GM12878 (cell line): ENCODE data around the gene DPY19L3. TPM values are rescaled to one million over a fixed set of nuclear protein-coding genes. Genes with fewer than 3 reads are reported as not detected.
"Not testable (repeated sequence)": the region's sequence is repeated elsewhere in the genome, so short reads cannot be mapped to it uniquely, and the experiment has no call there.

ENCODE experiments used
- ATAC-seq: fragments of 200-7000 bp; cut with Tn5 transposase; 3 replicates; pipeline ENCODE4 v1.9.1; 2020; ENCODE audit warnings: mild to moderate bottlenecking, moderate library complexity
- BruUV-seq: library from RNA; stranded (reverse); fragments of 400-500 nt; replicated peaks from 2 replicates; lab custom pipeline; 2021; lab: Mats Ljungman, UMichigan
- CTCF ChIA-PET: fragments of 300-600 bp; sonication (Branson Sonifier 250); formaldehyde crosslinking; extraction: SDS; loops from one replicate; lab custom pipeline; 2021; ENCODE audit warnings: inconsistent platforms; lab: Yijun Ruan, JAX
- POLR2A ChIA-PET: fragments of 350-600 bp; formaldehyde crosslinking; extraction: SDS; loops from one replicate; lab custom pipeline; 2021; ENCODE audit warnings: inconsistent platforms; lab: Charles Lee
- RAD21 ChIA-PET: fragments of 300-600 bp; sonication (Branson Sonifier 250); formaldehyde crosslinking; loops from one replicate; lab custom pipeline; 2023; ENCODE audit warnings: antibody characterized with exemption; ENCODE audit not compliant: unreplicated experiment; lab: Charles Lee
- SMC1A ChIA-PET: fragments of 300-600 bp; sonication (Branson Sonifier 250); formaldehyde crosslinking; loops from one replicate; lab custom pipeline; 2023; ENCODE audit not compliant: unreplicated experiment, uncharacterized antibody; lab: Charles Lee
- DNase-seq: peaks from one replicate; pipeline ENCODE4 v3.0.0-alpha.2; 2011; ENCODE audit warnings: low read depth, low spot score
- FAIRE-seq: peaks from 3 replicates; lab custom pipeline; 2011; peaks lifted over from hg19 to GRCh38; lab: Jason Lieb, UNC
- H2AFZ ChIP-seq: 2 replicates; pipeline ENCODE4 v1.6.0; 2011; ENCODE audit warnings: low read depth, low read length, control low read depth; ENCODE audit not compliant: control insufficient read depth
- H3K27ac ChIP-seq: 2 replicates; pipeline ENCODE4 v1.5.1; 2011; ENCODE audit warnings: control low read depth; ENCODE audit not compliant: control insufficient read depth, insufficient read depth
- H3K27me3 ChIP-seq, 2 experiments: replicated peaks in 1 of 2; 2 replicates each; pipeline versions ENCODE4 v1.6.0 to v1.6.1; 2011; ENCODE audit warnings: low read length in 1 of 2; ENCODE audit not compliant: control insufficient read depth in 2 of 2, insufficient read depth in 2 of 2
- H3K36me3 ChIP-seq, 2 experiments: 2 replicates each; pipeline ENCODE4 v1.5.1; 2011; ENCODE audit warnings: low read length in 1 of 2; ENCODE audit not compliant: control insufficient read depth in 2 of 2, insufficient read depth in 2 of 2
- H3K4me1 ChIP-seq: 2 replicates; pipeline ENCODE4 v1.6.1; 2011; ENCODE audit warnings: mild to moderate bottlenecking, low read length, moderate library complexity, mixed read lengths; ENCODE audit not compliant: control insufficient read depth, insufficient read depth
- H3K4me2 ChIP-seq: 2 replicates; pipeline ENCODE4 v1.6.0; 2011; ENCODE audit warnings: control low read depth; ENCODE audit not compliant: control insufficient read depth, insufficient read depth
- H3K4me3 ChIP-seq: fragments of 200-600 bp; sonication (generic); 2 replicates; pipeline ENCODE4 v1.5.1; 2016
- H3K79me2 ChIP-seq: 2 replicates; pipeline ENCODE4 v1.6.0; 2011; ENCODE audit warnings: low read length; ENCODE audit not compliant: control insufficient read depth, insufficient read depth
- H3K9ac ChIP-seq: 2 replicates; pipeline ENCODE4 v1.8.0; 2011; ENCODE audit warnings: low read length, control low read depth, mixed read lengths; ENCODE audit not compliant: control insufficient read depth, insufficient read depth
- H3K9me3 ChIP-seq: replicated peaks from 3 replicates; pipeline ENCODE4 v1.5.1; 2011; ENCODE audit warnings: mild to moderate bottlenecking, low read length; ENCODE audit not compliant: control insufficient read depth, insufficient read depth
- H4K20me1 ChIP-seq: 2 replicates; pipeline ENCODE4 v1.6.0; 2011; ENCODE audit not compliant: control insufficient read depth, insufficient read depth
- POLR2AphosphoS5 ChIP-seq: IDR thresholded peaks from 2 replicates; pipeline ENCODE4 v1.6.1; 2011; ENCODE audit warnings: mild to moderate bottlenecking, low read length, inconsistent platforms
- WGBS: methylation state at CpG from one replicate; pipeline ENCODE4 v1.1.6; 2016; ENCODE audit warnings: low lambda C conversion rate; ENCODE audit not compliant: insufficient replicate concordance, insufficient coverage; ENCODE audit errors: missing lambda C conversion rate; 5-methylcytosine and 5-hydroxymethylcytosine counted together
- in situ Hi-C: fragments of 300-500 bp; cut with MboI; formaldehyde crosslinking; loops from 9 replicates; pipeline ENCODE4 v1.14.3; 2018; ENCODE audit warnings: mixed read lengths
- intact Hi-C: fragments of 100-400 bp; cut with micrococcal nuclease; formaldehyde crosslinking; loops from one replicate; pipeline ENCODE4 v1.14.2; 2022; ENCODE audit not compliant: unreplicated experiment
- polyA plus RNA-seq, 11 experiments: library from polyadenylated mRNA; depleted of rRNA in 4 of 11; unstranded in 6 of 11; stranded (reverse) in 5 of 11; fragments of >200 nt; fragmentation: Nextera tagmentation in 4 of 11; fragmentation: Illumina TruSeq in 1 of 11; extraction: Ambion mirVana in 4 of 11; extraction: Trizol in 1 of 11; gene quantifications; 1 replicate in 1 of 11; 2 replicates in 10 of 11; pipeline versions ENCODE4 v1.2.1 to v1.2.3, GENCODE V29; 2011 to 2016; ENCODE audit warnings: inconsistent platforms in 2 of 11, missing spikeins in 2 of 11, low read depth in 1 of 11
- total RNA-seq, 4 experiments: library from RNA; depleted of rRNA in 3 of 4; stranded (reverse); fragments of >200 nt in 3 of 4; fragmentation: Illumina TruSeq in 1 of 4; extraction: Trizol in 1 of 4; gene quantifications; 2 replicates each; pipeline versions ENCODE4 v1.2.1 to v1.2.3, GENCODE V29; 2013 to 2021

Gene DPY19L3
- total and polyA plus RNA-seq, 10 of the 15 experiments (the other 5 are each of a cell fraction or from before 2014, with no cell fraction given) = 2.5 to 30.2 (median 13.7) TPM

DNA sequence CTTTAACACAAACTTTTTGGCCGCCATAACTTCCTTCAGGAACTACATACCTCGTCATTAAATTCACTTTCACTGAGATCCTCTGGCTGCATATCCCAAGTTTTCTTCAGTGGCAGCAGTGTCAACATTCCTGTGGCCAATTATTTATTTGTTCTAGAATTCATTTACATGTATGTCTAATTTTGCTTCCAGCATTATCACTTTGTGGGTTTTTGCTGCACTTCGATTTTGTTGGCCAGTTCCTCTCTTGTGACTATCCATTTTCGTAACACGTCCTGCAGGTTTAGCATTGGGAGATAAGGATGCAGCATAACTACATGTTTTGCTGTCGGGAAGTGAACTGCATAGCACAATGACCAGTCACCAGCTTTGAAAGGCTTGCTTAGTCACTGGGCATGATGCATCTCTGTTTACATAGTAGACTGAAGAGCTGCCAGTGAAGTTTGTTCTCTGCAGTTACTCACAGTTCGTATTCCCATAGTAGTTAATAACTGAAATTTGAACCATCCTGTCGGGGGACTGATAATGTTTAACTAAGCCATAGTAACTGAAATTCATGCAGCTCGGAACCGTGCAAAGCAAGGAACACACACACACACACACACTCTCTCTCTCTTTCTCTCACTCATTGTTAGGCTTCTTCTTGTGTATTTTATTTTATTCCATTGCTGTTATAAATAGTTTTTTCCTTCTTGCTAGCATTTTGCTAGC, 31.8 kb upstream of the DPY19L3 start:
- Histone ChIP-seq H2AFZ (no peak overlapping the region), H3K36me3 (peaks cover 15 to 34% of the 10 kb centered on the region in 2 experiments), H3K9me3 (no peaks in the 10 kb centered on the region; the same call in 2 of the 3 replicates), H3K4me2 (no peak overlapping the region), H3K27ac (no peak overlapping the region), H3K9ac (no peak overlapping the region), H4K20me1 (no peaks in the 10 kb centered on the region), H3K79me2 (no peaks in the 10 kb centered on the region; the same call in 1 of the 2 replicates), H3K27me3 (no peaks in the 10 kb centered on the region), H3K4me1 (no peaks in the 10 kb centered on the region), H3K4me3 (no peak overlapping the region)
- no peak for TF ChIP-seq POLR2AphosphoS5
- ATAC-seq = no peak
- no TSS peak for BruUV-seq
- no peak for DNase-seq
- CTCF ChIA-PET = interaction anchor here (0.7 kb wide), 1 partner anchor 82 kb away, joined by 3 read pairs; no protein-coding TSS in a partner anchor
- RAD21 ChIA-PET = no interaction called here
- POLR2A ChIA-PET = interaction anchor here (0.5 kb wide), 1 partner anchor 234 kb away, joined by 3 read pairs; no protein-coding TSS in a partner anchor
- intact Hi-C loops = no loop called here
- in situ Hi-C loops = no loop called here
- SMC1A ChIA-PET = interaction anchor here (1.6 kb wide), 1 partner anchor 13 kb away, joined by 5 read pairs; no protein-coding TSS in a partner anchor
- WGBS = 89% methylated on average over 10 of the region's 10 CpGs
- no peak for FAIRE-seq

DNA sequence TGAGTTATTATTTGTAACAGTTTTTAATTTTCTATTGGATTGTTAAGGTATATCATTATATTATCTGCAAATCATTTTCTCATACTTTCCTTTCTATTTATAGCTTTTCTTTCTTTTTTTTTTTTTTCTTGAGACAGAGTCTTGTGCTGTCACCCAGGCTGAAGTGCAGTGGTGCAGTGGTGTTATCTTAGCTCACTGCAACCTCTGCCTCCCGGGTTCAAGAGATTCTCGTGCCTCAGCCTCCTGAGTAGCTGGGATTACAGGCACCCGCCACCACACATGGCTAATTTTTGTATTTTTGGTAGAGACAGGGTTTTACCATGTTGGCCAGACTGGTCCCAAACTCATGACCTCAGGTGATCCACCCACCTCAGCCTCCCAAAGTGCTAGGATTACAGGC, 31.2 kb upstream of the DPY19L3 start:
- POLR2A ChIA-PET = interaction anchor here (0.5 kb wide), 1 partner anchor 233 kb away, joined by 3 read pairs; no protein-coding TSS in a partner anchor
- BruUV-seq, H2AFZ ChIP-seq, H3K9ac ChIP-seq, H3K4me1 ChIP-seq, H3K9me3 ChIP-seq, H3K27me3 ChIP-seq, H3K79me2 ChIP-seq, H3K4me2 ChIP-seq, H3K27ac ChIP-seq, ATAC-seq, intact Hi-C loops, H3K4me3 ChIP-seq, RAD21 ChIA-PET, DNase-seq, H4K20me1 ChIP-seq, in situ Hi-C loops, FAIRE-seq: not testable (repeated sequence)
- peaks cover 15 to 30% of the 10 kb centered on the region in 2 experiments for H3K36me3 ChIP-seq
- SMC1A ChIA-PET = interaction anchor here (0.7 to 1.6 kb wide), 2 partner anchors 13 to 58 kb away, joined by 3 to 5 read pairs; no protein-coding TSS in a partner anchor
- 96% methylated on average over 3 of the region's 3 CpGs for WGBS
- CTCF ChIA-PET = interaction anchor here (0.7 to 1.4 kb wide), 2 partner anchors 16 to 81 kb away, joined by 3 read pairs; no protein-coding TSS in a partner anchor
